Gastroesophageal sphincter (tissue), 3 donors: ENCODE results near the gene C1QTNF8.

ENCODE experiments used
- CTCF ChIP-seq, 4 experiments: fragments of 200-600 bp in 2 of 4; fragments of 450-650 bp in 2 of 4; sonication (generic) in 1 of 4; IDR thresholded peaks; one replicate each; pipeline ENCODE4 v1.5.1; 2017 to 2019; ENCODE audit warnings: antibody characterized with exemption in 4 of 4, mild to moderate bottlenecking in 2 of 4, moderate library complexity in 2 of 4
- POLR2A ChIP-seq, 2 donors: fragments of 450-650 bp; IDR thresholded peaks; one replicate each; pipeline ENCODE4 v1.6.1; 2017; ENCODE audit warnings: antibody characterized with exemption in 2 of 2, mild to moderate bottlenecking in 2 of 2, moderate library complexity in 1 of 2
- POLR2AphosphoS5 ChIP-seq: sonication (generic); formaldehyde crosslinking; IDR thresholded peaks from one replicate; pipeline ENCODE4 v1.6.1; 2017; ENCODE audit warnings: antibody characterized with exemption

- TF ChIP-seq CTCF (IDR thresholded peaks at IDR 0.05) (no peak), POLR2A (IDR thresholded peaks at IDR 0.05) (no peak), POLR2AphosphoS5 (no peak)
These were observed 18.0 kb downstream of the C1QTNF8 start for GRCh38 chr16:1077877-1078578.
